SJCRH30 (cell line): Measurements from ENCODE around the gene CSAD. TPM values are rescaled to one million over a fixed set of nuclear protein-coding genes. Genes with fewer than 3 reads are reported as not detected.

Experiments
- total RNA-seq: library from RNA; depleted of rRNA; stranded (reverse); fragments of >200 nt; shearing (Covaris generic); gene quantifications from 2 replicates; pipeline ENCODE4 v1.2.3, GENCODE V29; 2014; rRNA removed

CSAD gene
- total RNA-seq, 1 experiment from 2014 or later, result 3.3 TPM

Other genes with a start within 250 kb of the CSAD start
- 7.4 and 9.6 TPM in 2 replicates for gene KRT18, start 231.8 kb downstream of the CSAD start, total RNA-seq
- 505 and 541 TPM in 2 replicates for gene EIF4B, start 174.5 kb downstream of the CSAD start, total RNA-seq
- gene TNS2, start 130.9 kb downstream of the CSAD start, total RNA-seq, result 13.3 and 16.1 TPM in 2 replicates
- 8.9 and 10.4 TPM in 2 replicates for gene SPRYD3, start 101.5 kb downstream of the CSAD start, total RNA-seq
- 11.5 and 13.0 TPM in 2 replicates for gene IGFBP6, start 83.3 kb downstream of the CSAD start, total RNA-seq
- not detected in 2 replicates for gene SOAT2, start 77.4 kb downstream of the CSAD start, total RNA-seq
- gene ZNF740, start 203 bp downstream of the CSAD start, total RNA-seq, result 17.4 and 17.8 TPM in 2 replicates
- not detected in 2 replicates for gene ITGB7, start 26.3 kb upstream of the CSAD start, total RNA-seq
- gene RARG, start 51.3 kb upstream of the CSAD start, total RNA-seq, result 5.0 and 5.5 TPM in 2 replicates
- 24.9 and 29.5 TPM in 2 replicates for gene ESPL1, start 87.4 kb upstream of the CSAD start, total RNA-seq
- gene PFDN5, start 114.6 kb upstream of the CSAD start, total RNA-seq, result 297 and 308 TPM in 2 replicates
- gene MYG1, start 118.8 kb upstream of the CSAD start, total RNA-seq, result 35.8 and 37.9 TPM in 2 replicates
- 55.5 and 57.2 TPM in 2 replicates for gene AAAS, start 140.7 kb upstream of the CSAD start, total RNA-seq
- gene SP7, start 155.4 kb upstream of the CSAD start, total RNA-seq, result not detected in 2 replicates
- 50.2 and 53.1 TPM in 2 replicates for gene SP1, start 199.3 kb upstream of the CSAD start, total RNA-seq
- gene AMHR2, start 242.9 kb upstream of the CSAD start, total RNA-seq, result 0.14 and 0.15 TPM in 2 replicates